ENCODE results near the gene PTH1R. TPM values are rescaled to one million over a fixed set of nuclear protein-coding genes. Genes with fewer than 3 reads are reported as not detected.

PTH1R gene
- total RNA-seq (10 to 100 TPM in 2 of 9 donors, 1 to 10 TPM in 7; 2.1 to 15.6 (median 6.0) TPM), polyA plus RNA-seq (10 to 100 TPM in 1 of 2 donors, 1 to 10 TPM in 1; 6.5 to 23.4 TPM)
- long read RNA-seq, donor 1, transcript PTH1R-201 (14 exons, 2,123 nt), result major isoform, 9 of 30 reads
- long read RNA-seq, donor 1, transcript PTH1R-204 (15 exons, 1,914 nt), result minor isoform, 5 of 30 reads
- long read RNA-seq, donor 1, partial matches to known transcripts, result 1 of 30 reads
- long read RNA-seq, donor 1, other reads (novel, unspliced or antisense), result 15 of 30 reads
- long read RNA-seq, donor 2, transcript PTH1R-201 (14 exons, 2,123 nt), result major isoform, 6 of 15 reads
- long read RNA-seq, donor 2, partial matches to known transcripts, result 1 of 15 reads
- long read RNA-seq, donor 2, other reads (novel, unspliced or antisense), result 8 of 15 reads
- long read RNA-seq, donor 3, transcript PTH1R-204 (15 exons, 1,914 nt), result major isoform, 6 of 13 reads
- long read RNA-seq, donor 3, partial matches to known transcripts, result 1 of 13 reads
- long read RNA-seq, donor 3, other reads (novel, unspliced or antisense), result 5 of 13 reads

DNA sequence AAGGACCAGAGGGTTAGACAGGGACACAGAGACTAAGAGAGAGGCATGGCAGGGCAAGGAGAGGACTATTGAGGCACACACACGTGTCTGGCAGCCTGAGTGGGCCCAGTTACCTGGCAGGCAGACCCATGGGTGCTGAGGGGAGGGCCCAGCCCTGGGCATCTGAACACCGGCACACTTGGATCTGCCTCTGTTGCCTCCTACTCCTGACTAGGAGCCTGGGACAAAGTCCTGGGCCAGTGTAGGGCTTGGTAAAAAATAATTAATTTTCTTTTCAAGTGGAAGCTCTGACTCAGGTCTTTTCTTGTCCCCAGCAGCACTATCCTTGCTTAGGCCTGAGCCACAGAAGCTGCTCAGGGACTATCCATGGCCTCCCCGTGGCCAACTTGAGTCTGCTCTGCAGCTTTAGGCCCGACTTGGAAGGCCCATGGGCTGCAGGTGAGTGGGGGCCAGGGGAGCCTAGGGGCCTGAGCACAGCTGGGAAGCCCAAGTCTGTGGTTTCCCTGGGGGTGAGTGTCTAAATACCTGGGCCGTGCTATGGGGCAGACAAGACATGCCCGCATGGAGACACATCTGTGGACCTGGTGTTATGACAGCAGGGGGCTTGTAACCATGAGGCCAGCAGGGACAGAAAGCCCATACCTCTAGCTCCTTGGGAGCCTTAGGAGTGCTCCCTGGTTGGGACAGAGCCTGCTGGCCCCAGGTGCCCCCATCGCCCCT is at the start of gene PTH1R:
TSS of gene PTH1R (plus strand) at position 316 of the 720 bp plus-strand sequence. CDS start 5,839 bp downstream, outside the sequence.
- Histone ChIP-seq H3K4me3 (no peak within 1 kb of the TSS), H3K9me3 (no peaks in the 10 kb centered on the region), H3K27me3 (peaks cover 0 to 26% (median 8%) of the 10 kb centered on the region in 9 donors), H3K4me1 (peaks cover 0 to 66% (median 32%) of the 10 kb centered on the region in 12 donors), H3K36me3 (no peaks in the 10 kb centered on the region), H3K27ac (peak within 1 kb of the TSS in 1 of 12 donors; percentile 37)
- DNase-seq (no peak), ATAC-seq (no peak)
- intact Hi-C loops (cut with DNase I), result no loop called here
- TF ChIP-seq POLR2A (IDR thresholded peaks at IDR 0.05), result no peak
- TF ChIP-seq, protein P1, sequence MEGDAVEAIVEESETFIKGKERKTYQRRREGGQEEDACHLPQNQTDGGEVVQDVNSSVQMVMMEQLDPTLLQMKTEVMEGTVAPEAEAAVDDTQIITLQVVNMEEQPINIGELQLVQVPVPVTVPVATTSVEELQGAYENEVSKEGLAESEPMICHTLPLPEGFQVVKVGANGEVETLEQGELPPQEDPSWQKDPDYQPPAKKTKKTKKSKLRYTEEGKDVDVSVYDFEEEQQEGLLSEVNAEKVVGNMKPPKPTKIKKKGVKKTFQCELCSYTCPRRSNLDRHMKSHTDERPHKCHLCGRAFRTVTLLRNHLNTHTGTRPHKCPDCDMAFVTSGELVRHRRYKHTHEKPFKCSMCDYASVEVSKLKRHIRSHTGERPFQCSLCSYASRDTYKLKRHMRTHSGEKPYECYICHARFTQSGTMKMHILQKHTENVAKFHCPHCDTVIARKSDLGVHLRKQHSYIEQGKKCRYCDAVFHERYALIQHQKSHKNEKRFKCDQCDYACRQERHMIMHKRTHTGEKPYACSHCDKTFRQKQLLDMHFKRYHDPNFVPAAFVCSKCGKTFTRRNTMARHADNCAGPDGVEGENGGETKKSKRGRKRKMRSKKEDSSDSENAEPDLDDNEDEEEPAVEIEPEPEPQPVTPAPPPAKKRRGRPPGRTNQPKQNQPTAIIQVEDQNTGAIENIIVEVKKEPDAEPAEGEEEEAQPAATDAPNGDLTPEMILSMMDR (IDR thresholded peaks at IDR 0.05), result no peak
- 82 to 89% (median 86%) methylated on average over 5 to 7 of the region's 7 CpGs for WGBS, 4 donors

DNA sequence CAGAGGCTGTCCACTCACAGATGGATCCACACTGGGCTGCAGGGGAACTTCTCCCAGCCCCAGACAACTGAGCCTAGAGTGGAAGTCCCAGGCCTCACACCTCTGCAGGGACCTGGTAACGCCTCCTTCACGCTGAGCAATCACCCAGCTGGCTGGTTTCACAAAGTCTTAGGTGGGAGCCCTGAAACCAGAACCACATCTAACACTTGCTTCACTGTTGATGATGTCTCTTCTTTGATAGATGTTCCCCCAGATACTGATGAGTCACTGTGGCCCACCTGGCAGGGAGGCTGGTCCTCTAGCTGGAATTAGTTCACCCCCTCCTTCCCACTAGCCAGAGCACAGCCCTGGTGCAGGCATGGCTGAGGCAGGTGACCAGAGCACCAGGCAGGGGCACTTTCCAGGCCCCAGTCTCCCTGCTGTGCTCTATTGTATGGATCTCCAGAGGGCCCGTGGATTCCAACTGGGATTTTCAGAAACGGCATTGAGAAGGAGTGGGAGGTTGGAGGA is 47.8 kb upstream of the PTH1R start:
- Histone ChIP-seq H3K27me3 (no peaks in the 10 kb centered on the region), H3K27ac (no peak overlapping the region), H3K36me3 (peaks cover 0 to 83% (median 10%) of the 10 kb centered on the region in 9 donors), H3K9me3 (no peaks in the 10 kb centered on the region), H3K4me1 (no peaks in the 10 kb centered on the region), H3K4me3 (no peak overlapping the region)
- intact Hi-C loops (cut with DNase I), result loop anchor here in 2 of 10 donors (5.0 to 10.0 kb wide), 2 partner anchors 107 to 115 kb away; partner anchors contain the start of gene PRSS50 (in 1 of the 2)
- WGBS, 4 donors, result 66 to 73% (median 70%) methylated on average over 4 of the region's 4 CpGs
- no peak for DNase-seq
- TF ChIP-seq POLR2A (IDR thresholded peaks at IDR 0.05), result no peak
- TF ChIP-seq, protein P1 (IDR thresholded peaks at IDR 0.05), result no peak
- ATAC-seq, result no peak

DNA sequence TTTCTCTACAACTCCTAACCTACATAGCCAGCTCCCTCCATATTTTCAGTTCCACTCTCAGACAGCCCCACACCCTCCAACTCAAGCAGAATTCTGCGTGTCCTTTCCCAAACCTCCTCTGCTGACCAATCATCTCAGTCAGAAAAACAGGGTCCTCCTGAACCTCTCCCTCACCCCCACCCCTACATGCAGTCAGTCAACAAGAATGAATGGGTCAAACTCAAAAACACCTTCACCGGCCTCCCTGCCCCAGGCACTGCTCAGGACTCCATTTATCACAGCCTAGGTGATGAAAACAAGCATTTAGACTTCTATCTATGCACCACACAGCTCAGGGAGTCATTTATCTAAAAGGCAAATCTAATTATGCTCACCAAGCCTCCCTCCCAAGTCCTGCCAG is 46.7 kb upstream of the PTH1R start:
- no peak for DNase-seq
- Histone ChIP-seq H3K4me3 (no peak overlapping the region), H3K4me1 (peaks cover 0 to 7% (median 0%) of the 10 kb centered on the region in 12 donors), H3K9me3 (no peaks in the 10 kb centered on the region), H3K27me3 (no peaks in the 10 kb centered on the region), H3K27ac (no peak overlapping the region), H3K36me3 (peaks cover 0 to 86% (median 21%) of the 10 kb centered on the region in 9 donors)
- WGBS, 4 donors, result 76 to 85% (median 79%) methylated on average over 2 of the region's 2 CpGs
- TF ChIP-seq POLR2A (IDR thresholded peaks at IDR 0.05), result no peak
- TF ChIP-seq, protein P1 (IDR thresholded peaks at IDR 0.05), result no peak
- intact Hi-C loops (cut with DNase I), result loop anchor here in 1 of 10 donors (10.0 kb wide), 1 partner anchor 116 kb away; the partner anchor contains the start of gene PRSS50
- ATAC-seq, result no peak

Data from heart left ventricle (tissue), 16 donors.